Putamen (tissue), 1 donor: ENCODE measurements around the gene CDC42EP5.
"Not testable (repeated sequence)": the region's sequence is repeated elsewhere in the genome, so short reads cannot be mapped to it uniquely, and the experiment has no call there.

Experiments used
- DNase-seq: peaks from one replicate; pipeline ENCODE4 v3.0.0-alpha.2; 2016; ENCODE audit warnings: low spot score

Gene CDC42EP5

GRCh38 chr19:54473071-54473891 is at the start of gene CDC42EP5:
Gene CDC42EP5 (minus strand): TSS chr19:54473296. CDS start chr19:54465547, 7,749 bp downstream.
- no peak for DNase-seq

GRCh38 chr19:54521860-54522513 is 48.9 kb upstream of the CDC42EP5 start:
- no peak for DNase-seq

- peak; percentile 44 for DNase-seq
These were observed 48.1 kb upstream of the CDC42EP5 start for GRCh38 chr19:54521022-54521859.

GRCh38 chr19:54518844-54519243 is 45.7 kb upstream of the CDC42EP5 start:
- DNase-seq: no peak

- no peak for DNase-seq
These were observed 44.4 kb upstream of the CDC42EP5 start for GRCh38 chr19:54517483-54517882.

GRCh38 chr19:54515156-54515555 is 42.1 kb upstream of the CDC42EP5 start:
- no peak for DNase-seq

- not testable (repeated sequence) for DNase-seq
These were observed 36.3 kb upstream of the CDC42EP5 start for GRCh38 chr19:54509200-54509940.

- not testable (repeated sequence) for DNase-seq
These were observed 35.4 kb upstream of the CDC42EP5 start for GRCh38 chr19:54508487-54508886.

- DNase-seq: no peak
These were observed 34.7 kb upstream of the CDC42EP5 start for GRCh38 chr19:54507824-54508223.

GRCh38 chr19:54507038-54507717 is 34.1 kb upstream of the CDC42EP5 start:
- not testable (repeated sequence) for DNase-seq

- no peak for DNase-seq
These were observed 33.0 kb upstream of the CDC42EP5 start for GRCh38 chr19:54506079-54506478.

- not testable (repeated sequence) for DNase-seq
These were observed 32.4 kb upstream of the CDC42EP5 start for GRCh38 chr19:54505542-54505941.

GRCh38 chr19:54502518-54503048 is 29.5 kb upstream of the CDC42EP5 start, which contains the start of gene LAIR2:
Gene LAIR2 (plus strand): TSS chr19:54502831. CDS start chr19:54502919, 88 bp downstream.
- DNase-seq: no peak

- not testable (repeated sequence) for DNase-seq
These were observed 25.3 kb upstream of the CDC42EP5 start for GRCh38 chr19:54498451-54498772.

- DNase-seq: not testable (repeated sequence)
These were observed 24.8 kb upstream of the CDC42EP5 start for GRCh38 chr19:54497747-54498450.

GRCh38 chr19:54495284-54495683 is 22.2 kb upstream of the CDC42EP5 start:
- not testable (repeated sequence) for DNase-seq

GRCh38 chr19:54493967-54494585 is 21.0 kb upstream of the CDC42EP5 start:
- DNase-seq: no peak

- not testable (repeated sequence) for DNase-seq
These were observed 20.0 kb upstream of the CDC42EP5 start for GRCh38 chr19:54493056-54493455.

- DNase-seq: no peak
These were observed 19.5 kb upstream of the CDC42EP5 start for GRCh38 chr19:54492568-54492967.

GRCh38 chr19:54489766-54490165 is 16.7 kb upstream of the CDC42EP5 start:
- no peak for DNase-seq
